Panc1 (cell line): ENCODE data around the gene PDE6B. TPM values are rescaled to one million over a fixed set of nuclear protein-coding genes. Genes with fewer than 3 reads are reported as not detected.
"Not testable (repeated sequence)": the region's sequence is repeated elsewhere in the genome, so short reads cannot be mapped to it uniquely, and the experiment has no call there.

Experiments used
- ATAC-seq: fragments of 200-7000 bp; cut with Tn5 transposase; 2 replicates; pipeline ENCODE4 v1.9.1; 2020; ENCODE audit warnings: mild to moderate bottlenecking, moderate library complexity
- BruUV-seq: library from RNA; stranded (reverse); fragments of 400-500 nt; replicated peaks from 2 replicates; lab custom pipeline; 2021; lab: Mats Ljungman, UMichigan
- CTCF ChIA-PET: fragments of 300-600 bp; sonication (Branson Sonifier 250); formaldehyde crosslinking; loops from one replicate; lab custom pipeline; 2022; ENCODE audit warnings: antibody characterized with exemption; lab: Charles Lee
- POLR2A ChIA-PET: fragments of 300-600 bp; sonication (Branson Sonifier 250); formaldehyde crosslinking; loops from one replicate; lab custom pipeline; 2022; ENCODE audit warnings: antibody characterized with exemption; lab: Charles Lee
- DNase-seq: peaks from one replicate; pipeline ENCODE4 v3.0.0-alpha.2; 2010; ENCODE audit warnings: low read depth, low spot score
- H3K27ac ChIP-seq: 2 replicates; pipeline ENCODE4 v1.5.1; 2011; ENCODE audit warnings: mild to moderate bottlenecking, low read length, inconsistent platforms
- H3K27me3 ChIP-seq: fragments of 200-500 bp; sonication (Bioruptor generic); 2 replicates; pipeline ENCODE4 v1.6.0; 2014; ENCODE audit warnings: low read length, inconsistent platforms; ENCODE audit not compliant: control insufficient read depth, insufficient read depth
- H3K36me3 ChIP-seq: fragments of 200-500 bp; sonication (Bioruptor generic); 2 replicates; pipeline ENCODE4 v1.5.1; 2014; ENCODE audit warnings: inconsistent platforms, mild to moderate bottlenecking, low read length, moderate library complexity; ENCODE audit not compliant: control insufficient read depth, insufficient read depth
- H3K4me1 ChIP-seq: 2 replicates; pipeline ENCODE4 v1.5.1; 2011; ENCODE audit warnings: inconsistent platforms, mild to moderate bottlenecking, low read length, moderate library complexity; ENCODE audit not compliant: control insufficient read depth, insufficient read depth
- H3K4me3 ChIP-seq, 2 experiments: 2 replicates each; pipeline ENCODE4 v1.5.1; 2011 to 2012; ENCODE audit warnings: low read depth in 2 of 2, low read length in 2 of 2, mild to moderate bottlenecking in 2 of 2, inconsistent platforms in 1 of 2, moderate library complexity in 1 of 2
- H3K9me3 ChIP-seq: fragments of 200-500 bp; sonication (Bioruptor generic); 2 replicates; pipeline ENCODE4 v1.5.1; 2014; ENCODE audit warnings: low read depth, mild to moderate bottlenecking, inconsistent platforms, low read length, moderate library complexity; ENCODE audit not compliant: control insufficient read depth, insufficient read depth
- POLR2AphosphoS5 ChIP-seq: IDR thresholded peaks from 2 replicates; pipeline ENCODE4 v1.6.1; 2012; ENCODE audit warnings: mild to moderate bottlenecking, low read depth, low read length, moderate library complexity
- SIN3A ChIP-seq: IDR thresholded peaks from 2 replicates; pipeline ENCODE4 v1.6.1; 2012; ENCODE audit warnings: low read depth, mild to moderate bottlenecking, low read length, moderate library complexity, borderline replicate concordance; ENCODE audit not compliant: insufficient read depth
- TCF7L2 ChIP-seq: IDR thresholded peaks from 2 replicates; pipeline ENCODE4 v1.6.1; 2011; ENCODE audit warnings: mild to moderate bottlenecking, low read depth, low read length, inconsistent platforms
- in situ Hi-C: cut with HindIII; loops from 2 replicates; pipeline ENCODE4 v1.10.0; 2016; ENCODE audit warnings: low sequenced_read_pairs, low pct_unique_long_range_greater_than_20kb
- intact Hi-C: fragments of 100-400 bp; cut with micrococcal nuclease; formaldehyde crosslinking; loops from one replicate; pipeline ENCODE4 v1.10.0; 2022; ENCODE audit not compliant: unreplicated experiment
- total RNA-seq: library from RNA; stranded (reverse); gene quantifications from one replicate; pipeline ENCODE4 v1.2.1, GENCODE V29; 2021; ENCODE audit not compliant: unreplicated experiment
- TF ChIP-seq, protein P1 (sequence below): fragments of 450-650 bp; IDR thresholded peaks from 2 replicates; pipeline ENCODE4 v1.5.1; 2017; ENCODE audit warnings: mild to moderate bottlenecking
- TF ChIP-seq, protein P2 (sequence below), 2 experiments: IDR thresholded peaks; 2 replicates each; pipeline ENCODE4 v1.6.1; 2011 to 2012; ENCODE audit warnings: low read depth in 2 of 2, control low read depth in 1 of 2, low read length in 1 of 2, mild to moderate bottlenecking in 1 of 2, moderate library complexity in 1 of 2; ENCODE audit not compliant: insufficient read depth in 1 of 2

Gene PDE6B
- total RNA-seq, 1 experiment from 2014 or later, result 6.5 TPM

DNA sequence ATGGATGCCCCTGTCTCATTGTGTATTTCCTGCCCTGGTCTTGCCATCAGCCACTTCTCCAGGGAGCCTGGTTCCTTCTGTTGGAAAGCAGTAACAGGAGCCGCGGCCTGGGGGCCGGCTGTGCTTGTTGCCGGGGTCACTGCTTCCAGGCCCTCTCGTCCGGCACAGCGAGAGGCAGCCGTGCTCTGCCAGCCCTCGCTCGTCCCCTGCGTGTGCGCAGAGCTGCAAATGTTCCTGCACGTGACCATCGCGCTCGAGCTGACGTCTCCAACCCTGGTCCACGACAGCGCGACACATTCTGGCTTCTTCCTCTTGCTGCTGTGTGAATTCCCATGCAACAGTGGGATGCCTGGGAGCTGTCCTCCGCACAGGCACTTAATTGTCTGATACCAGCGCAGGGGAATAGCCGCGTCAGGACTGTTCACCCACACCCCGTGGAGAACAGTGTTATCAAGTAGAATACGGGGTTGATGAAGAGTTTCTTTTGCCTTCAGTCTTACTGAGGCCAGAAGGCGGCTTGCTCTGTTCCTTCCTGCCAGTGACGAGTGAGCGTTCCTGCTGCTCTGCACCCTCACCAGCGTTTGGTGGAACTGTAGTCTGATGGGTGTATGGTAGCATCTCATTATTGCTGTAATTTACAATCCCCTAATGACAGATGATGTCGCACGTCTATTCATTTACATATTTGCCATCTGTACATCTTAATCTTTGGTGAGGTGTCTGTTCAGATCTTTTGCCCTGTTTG is 12.3 kb downstream of the PDE6B start:
- DNase-seq (no peak), ATAC-seq (no peak)
- intact Hi-C loops, result no loop called here
- H3K27ac ChIP-seq, result no peak overlapping the region
- in situ Hi-C loops, result no loop called here
- no peak overlapping the region for H3K4me3 ChIP-seq
- CTCF ChIA-PET, result no interaction called here
- H3K27me3 ChIP-seq, result no peaks in the 10 kb centered on the region
- TF ChIP-seq, protein P1, sequence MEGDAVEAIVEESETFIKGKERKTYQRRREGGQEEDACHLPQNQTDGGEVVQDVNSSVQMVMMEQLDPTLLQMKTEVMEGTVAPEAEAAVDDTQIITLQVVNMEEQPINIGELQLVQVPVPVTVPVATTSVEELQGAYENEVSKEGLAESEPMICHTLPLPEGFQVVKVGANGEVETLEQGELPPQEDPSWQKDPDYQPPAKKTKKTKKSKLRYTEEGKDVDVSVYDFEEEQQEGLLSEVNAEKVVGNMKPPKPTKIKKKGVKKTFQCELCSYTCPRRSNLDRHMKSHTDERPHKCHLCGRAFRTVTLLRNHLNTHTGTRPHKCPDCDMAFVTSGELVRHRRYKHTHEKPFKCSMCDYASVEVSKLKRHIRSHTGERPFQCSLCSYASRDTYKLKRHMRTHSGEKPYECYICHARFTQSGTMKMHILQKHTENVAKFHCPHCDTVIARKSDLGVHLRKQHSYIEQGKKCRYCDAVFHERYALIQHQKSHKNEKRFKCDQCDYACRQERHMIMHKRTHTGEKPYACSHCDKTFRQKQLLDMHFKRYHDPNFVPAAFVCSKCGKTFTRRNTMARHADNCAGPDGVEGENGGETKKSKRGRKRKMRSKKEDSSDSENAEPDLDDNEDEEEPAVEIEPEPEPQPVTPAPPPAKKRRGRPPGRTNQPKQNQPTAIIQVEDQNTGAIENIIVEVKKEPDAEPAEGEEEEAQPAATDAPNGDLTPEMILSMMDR, result no peak
- TF ChIP-seq SIN3A (no peak), TCF7L2 (no peak), POLR2AphosphoS5 (no peak)
- TF ChIP-seq, protein P2, sequence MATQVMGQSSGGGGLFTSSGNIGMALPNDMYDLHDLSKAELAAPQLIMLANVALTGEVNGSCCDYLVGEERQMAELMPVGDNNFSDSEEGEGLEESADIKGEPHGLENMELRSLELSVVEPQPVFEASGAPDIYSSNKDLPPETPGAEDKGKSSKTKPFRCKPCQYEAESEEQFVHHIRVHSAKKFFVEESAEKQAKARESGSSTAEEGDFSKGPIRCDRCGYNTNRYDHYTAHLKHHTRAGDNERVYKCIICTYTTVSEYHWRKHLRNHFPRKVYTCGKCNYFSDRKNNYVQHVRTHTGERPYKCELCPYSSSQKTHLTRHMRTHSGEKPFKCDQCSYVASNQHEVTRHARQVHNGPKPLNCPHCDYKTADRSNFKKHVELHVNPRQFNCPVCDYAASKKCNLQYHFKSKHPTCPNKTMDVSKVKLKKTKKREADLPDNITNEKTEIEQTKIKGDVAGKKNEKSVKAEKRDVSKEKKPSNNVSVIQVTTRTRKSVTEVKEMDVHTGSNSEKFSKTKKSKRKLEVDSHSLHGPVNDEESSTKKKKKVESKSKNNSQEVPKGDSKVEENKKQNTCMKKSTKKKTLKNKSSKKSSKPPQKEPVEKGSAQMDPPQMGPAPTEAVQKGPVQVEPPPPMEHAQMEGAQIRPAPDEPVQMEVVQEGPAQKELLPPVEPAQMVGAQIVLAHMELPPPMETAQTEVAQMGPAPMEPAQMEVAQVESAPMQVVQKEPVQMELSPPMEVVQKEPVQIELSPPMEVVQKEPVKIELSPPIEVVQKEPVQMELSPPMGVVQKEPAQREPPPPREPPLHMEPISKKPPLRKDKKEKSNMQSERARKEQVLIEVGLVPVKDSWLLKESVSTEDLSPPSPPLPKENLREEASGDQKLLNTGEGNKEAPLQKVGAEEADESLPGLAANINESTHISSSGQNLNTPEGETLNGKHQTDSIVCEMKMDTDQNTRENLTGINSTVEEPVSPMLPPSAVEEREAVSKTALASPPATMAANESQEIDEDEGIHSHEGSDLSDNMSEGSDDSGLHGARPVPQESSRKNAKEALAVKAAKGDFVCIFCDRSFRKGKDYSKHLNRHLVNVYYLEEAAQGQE (IDR thresholded peaks at IDR 0.05; ENCODE audit: insufficient read depth in 1 of 2, low read depth in 2 of 2, low read length in 1 of 2), result no peak
- BruUV-seq, result no TSS peak
- H3K9me3 ChIP-seq, result no peaks in the 10 kb centered on the region
- H3K36me3 ChIP-seq, result no peaks in the 10 kb centered on the region
- POLR2A ChIA-PET, result no interaction called here
- H3K4me1 ChIP-seq, result no peaks in the 10 kb centered on the region

DNA sequence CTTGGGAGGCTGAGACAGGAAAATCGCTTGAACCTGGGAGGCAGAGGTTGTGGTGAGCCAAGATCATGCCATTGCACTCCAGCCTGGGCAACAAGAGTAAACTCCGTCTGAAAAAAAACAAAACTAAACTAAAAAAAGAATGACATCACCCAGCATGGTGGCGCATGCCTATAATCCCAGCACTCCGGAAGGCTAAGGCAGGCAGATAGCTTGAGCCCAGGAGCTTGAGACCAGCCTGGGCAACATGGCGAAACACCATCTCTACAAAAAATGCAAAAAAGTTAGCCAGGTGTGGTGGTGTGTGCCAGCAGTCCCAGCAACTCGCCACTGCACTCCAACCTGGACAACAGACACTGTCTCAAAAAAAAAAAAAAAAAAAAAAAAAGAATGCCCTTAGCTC is 17.0 kb downstream of the PDE6B start:
- H3K9me3 ChIP-seq, H3K36me3 ChIP-seq, H3K4me1 ChIP-seq, intact Hi-C loops, ATAC-seq, POLR2A ChIA-PET, H3K4me3 ChIP-seq, in situ Hi-C loops, BruUV-seq, H3K27ac ChIP-seq, DNase-seq, CTCF ChIA-PET, H3K27me3 ChIP-seq: not testable (repeated sequence)

DNA sequence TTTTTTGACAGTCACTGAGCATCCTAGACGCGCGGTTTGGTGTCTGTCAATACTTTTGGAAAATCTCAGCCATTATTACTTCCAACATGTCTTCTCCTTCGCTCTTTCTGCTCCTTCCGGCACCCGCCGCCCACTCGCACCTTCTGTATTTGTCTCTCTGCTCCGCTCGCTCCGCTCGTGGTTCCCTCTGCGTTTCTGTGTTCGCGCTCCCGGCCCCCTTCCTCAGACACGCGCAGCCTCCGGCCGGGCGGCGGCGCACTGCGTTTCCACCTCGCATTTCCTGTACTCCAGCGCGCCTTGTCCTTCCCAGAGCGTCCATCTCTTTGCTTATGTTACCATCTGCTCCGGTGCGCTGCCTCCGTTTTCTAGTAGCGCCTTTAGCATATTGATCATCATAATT is 21.1 kb downstream of the PDE6B start:
- Histone ChIP-seq H3K27me3 (no peaks in the 10 kb centered on the region), H3K4me1 (no peaks in the 10 kb centered on the region), H3K4me3 (no peak overlapping the region), H3K36me3 (no peaks in the 10 kb centered on the region), H3K27ac (no peak overlapping the region), H3K9me3 (no peaks in the 10 kb centered on the region)
- BruUV-seq, result no TSS peak
- ChIA-PET POLR2A (no interaction called here), CTCF (no interaction called here)
- intact Hi-C loops, result no loop called here
- ATAC-seq (no peak), DNase-seq (no peak)
- TF ChIP-seq, protein P1, result no peak
- TF ChIP-seq, protein P2 (IDR thresholded peaks at IDR 0.05; ENCODE audit: insufficient read depth in 1 of 2, low read depth in 2 of 2, low read length in 1 of 2), result no peak
- TF ChIP-seq POLR2AphosphoS5 (no peak), TCF7L2 (no peak), SIN3A (no peak)
- in situ Hi-C loops, result no loop called here
